Measurements from ENCODE around the gene ATP7B. TPM values are rescaled to one million over a fixed set of nuclear protein-coding genes. Genes with fewer than 3 reads are reported as not detected.
A peak's percentile ranks its signal among the peaks of the same experiment; 100 is the strongest.

The ATP7B gene
- total RNA-seq, 1 experiment from 2014 or later: 4.4 TPM

DNA sequence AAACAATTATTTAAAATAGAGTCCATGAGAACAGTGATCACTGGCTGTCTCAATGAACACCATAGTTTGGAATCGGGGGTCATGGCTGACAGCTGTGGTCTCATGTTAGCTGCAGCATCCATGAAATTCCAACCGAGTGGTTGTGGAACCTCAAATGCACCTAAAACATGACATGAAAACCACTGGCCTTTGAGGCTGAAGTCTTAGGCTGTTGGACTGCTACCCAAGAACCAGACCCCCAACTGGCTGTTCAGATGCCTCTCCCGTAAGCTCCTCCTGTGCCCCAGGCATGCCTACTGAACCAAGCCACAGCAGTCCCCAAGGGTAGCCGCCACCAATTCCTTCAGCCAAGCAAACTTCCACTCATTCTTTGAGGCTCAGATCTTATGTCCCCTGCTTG is 50.5 kb downstream of the ATP7B start:
- Histone ChIP-seq H2AFZ (ENCODE audit: low read length) (no peak overlapping the region), H3K4me3 (ENCODE audit: low read length) (no peak overlapping the region), H3K4me2 (ENCODE audit: low read length) (no peak overlapping the region), H3K27me3 (ENCODE audit: low read length) (no peaks in the 10 kb centered on the region), H3F3A (ENCODE audit: low read length, unreplicated experiment) (no peaks in the 10 kb centered on the region), H3K9ac (ENCODE audit: low read length) (no peak overlapping the region), H3K36me3 (ENCODE audit: low read depth, low read length) (no peaks in the 10 kb centered on the region), H3K9me2 (replicated peaks; ENCODE audit: low read length) (no peaks in the 10 kb centered on the region), H3K4me1 (ENCODE audit: insufficient read depth, low read length) (peaks cover 18% of the 10 kb centered on the region), H3K27ac (ENCODE audit: low read length) (no peak overlapping the region), H3K9me3 (ENCODE audit: low read length) (no peaks in the 10 kb centered on the region), H3K79me2 (ENCODE audit: low read length) (no peaks in the 10 kb centered on the region), H4K20me1 (ENCODE audit: low read length) (no peaks in the 10 kb centered on the region)
- ChIA-PET POLR2A (ENCODE audit: unreplicated experiment) (no interaction called here), CTCF (no interaction called here)
- TF ChIP-seq, protein P1, sequence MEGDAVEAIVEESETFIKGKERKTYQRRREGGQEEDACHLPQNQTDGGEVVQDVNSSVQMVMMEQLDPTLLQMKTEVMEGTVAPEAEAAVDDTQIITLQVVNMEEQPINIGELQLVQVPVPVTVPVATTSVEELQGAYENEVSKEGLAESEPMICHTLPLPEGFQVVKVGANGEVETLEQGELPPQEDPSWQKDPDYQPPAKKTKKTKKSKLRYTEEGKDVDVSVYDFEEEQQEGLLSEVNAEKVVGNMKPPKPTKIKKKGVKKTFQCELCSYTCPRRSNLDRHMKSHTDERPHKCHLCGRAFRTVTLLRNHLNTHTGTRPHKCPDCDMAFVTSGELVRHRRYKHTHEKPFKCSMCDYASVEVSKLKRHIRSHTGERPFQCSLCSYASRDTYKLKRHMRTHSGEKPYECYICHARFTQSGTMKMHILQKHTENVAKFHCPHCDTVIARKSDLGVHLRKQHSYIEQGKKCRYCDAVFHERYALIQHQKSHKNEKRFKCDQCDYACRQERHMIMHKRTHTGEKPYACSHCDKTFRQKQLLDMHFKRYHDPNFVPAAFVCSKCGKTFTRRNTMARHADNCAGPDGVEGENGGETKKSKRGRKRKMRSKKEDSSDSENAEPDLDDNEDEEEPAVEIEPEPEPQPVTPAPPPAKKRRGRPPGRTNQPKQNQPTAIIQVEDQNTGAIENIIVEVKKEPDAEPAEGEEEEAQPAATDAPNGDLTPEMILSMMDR (conservative IDR thresholded peaks at IDR 0.05; ENCODE audit: low read depth, low read length): no peak
- TF ChIP-seq EZH2phosphoT487 (IDR thresholded peaks at IDR 0.05; ENCODE audit: borderline replicate concordance, low read length) (no peak), EZH2 (IDR thresholded peaks at IDR 0.05; ENCODE audit: low read length, unreplicated experiment) (no peak)
- DNase-seq (no peak), ATAC-seq (no peak)
- intact Hi-C loops (cut with micrococcal nuclease): no loop called here
- BruUV-seq (replicated peaks): no TSS peak

DNA sequence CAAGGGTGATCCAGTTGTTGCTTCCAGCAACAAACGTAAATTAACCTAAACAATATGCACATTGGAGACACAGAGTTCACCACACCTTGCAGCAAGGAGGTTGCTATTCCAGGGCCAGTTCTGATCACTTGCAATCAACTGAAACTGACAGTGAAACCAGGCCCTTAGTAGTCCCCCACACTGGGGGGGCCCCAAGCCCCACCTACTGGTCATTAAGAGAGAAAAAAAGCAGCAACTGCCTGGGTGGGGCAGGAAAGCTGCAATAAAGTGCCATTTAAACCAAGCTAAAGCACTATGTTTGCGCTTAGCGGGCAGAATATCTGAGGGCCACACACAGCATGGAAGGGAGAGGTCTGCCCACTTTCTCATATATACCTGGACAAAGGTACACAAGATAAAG is 51.5 kb downstream of the ATP7B start:
- Histone ChIP-seq H3K27me3 (ENCODE audit: low read length) (no peaks in the 10 kb centered on the region), H3F3A (ENCODE audit: low read length, unreplicated experiment) (no peaks in the 10 kb centered on the region), H3K9ac (ENCODE audit: low read length) (no peak overlapping the region), H3K4me1 (ENCODE audit: insufficient read depth, low read length) (peaks cover 20% of the 10 kb centered on the region), H3K4me2 (ENCODE audit: low read length) (no peak overlapping the region), H3K9me3 (ENCODE audit: low read length) (no peaks in the 10 kb centered on the region), H2AFZ (ENCODE audit: low read length) (no peak overlapping the region), H3K27ac (ENCODE audit: low read length) (no peak overlapping the region), H3K36me3 (ENCODE audit: low read depth, low read length) (no peaks in the 10 kb centered on the region), H3K79me2 (ENCODE audit: low read length) (no peaks in the 10 kb centered on the region), H3K4me3 (ENCODE audit: low read length) (no peak overlapping the region), H3K9me2 (replicated peaks; ENCODE audit: low read length) (no peaks in the 10 kb centered on the region), H4K20me1 (ENCODE audit: low read length) (no peaks in the 10 kb centered on the region)
- intact Hi-C loops (cut with micrococcal nuclease): no loop called here
- no peak for ATAC-seq
- ChIA-PET POLR2A (ENCODE audit: unreplicated experiment) (no interaction called here), CTCF (no interaction called here)
- TF ChIP-seq EZH2phosphoT487 (IDR thresholded peaks at IDR 0.05; ENCODE audit: borderline replicate concordance, low read length) (no peak), EZH2 (IDR thresholded peaks at IDR 0.05; ENCODE audit: low read length, unreplicated experiment) (no peak)
- TF ChIP-seq, protein P1 (conservative IDR thresholded peaks at IDR 0.05; ENCODE audit: low read depth, low read length): no peak
- no TSS peak for BruUV-seq (replicated peaks)
- DNase-seq: no peak

DNA sequence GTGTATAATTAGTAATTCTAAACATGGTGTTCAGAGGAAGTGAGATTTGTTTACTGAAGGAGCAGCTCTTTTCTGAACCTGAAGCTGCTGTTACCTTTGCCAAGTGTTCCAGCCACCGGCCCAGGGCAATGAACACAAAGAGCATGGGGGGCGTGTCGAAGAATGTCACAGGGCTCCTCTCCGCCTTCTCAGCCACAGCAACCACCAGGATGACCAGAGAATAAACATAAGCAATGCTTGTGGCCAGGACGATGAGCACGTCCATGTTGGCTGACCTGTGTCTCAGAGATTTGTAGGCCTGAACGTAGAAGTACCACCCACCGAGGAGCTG is 53.1 kb downstream of the ATP7B start:
- no peaks in the 10 kb centered on the region for H3F3A ChIP-seq (ENCODE audit: low read length, unreplicated experiment)
- TF ChIP-seq EZH2phosphoT487 (IDR thresholded peaks at IDR 0.05; ENCODE audit: borderline replicate concordance, low read length) (no peak), EZH2 (IDR thresholded peaks at IDR 0.05; ENCODE audit: low read length, unreplicated experiment) (no peak)
- TF ChIP-seq, protein P1 (conservative IDR thresholded peaks at IDR 0.05; ENCODE audit: low read depth, low read length): no peak
- peak overlapping the region; percentile 53; the same call in 1 of the 2 replicates for H2AFZ ChIP-seq (ENCODE audit: low read length)
- H3K4me1 ChIP-seq (ENCODE audit: insufficient read depth, low read length): peaks cover 20% of the 10 kb centered on the region
- ChIA-PET CTCF (interaction anchor here (0.6 to 0.8 kb wide), 2 partner anchors 46 to 54 kb away, joined by 3 to 5 read pairs; partner anchors contain the start of gene ALG11), POLR2A (ENCODE audit: unreplicated experiment) (no interaction called here)
- H3K27me3 ChIP-seq (ENCODE audit: low read length): no peaks in the 10 kb centered on the region
- peak overlapping the region; percentile 44 for H3K4me2 ChIP-seq (ENCODE audit: low read length)
- no peaks in the 10 kb centered on the region for H3K79me2 ChIP-seq (ENCODE audit: low read length)
- no peak overlapping the region for H3K9ac ChIP-seq (ENCODE audit: low read length)
- no peak overlapping the region for H3K4me3 ChIP-seq (ENCODE audit: low read length)
- no peaks in the 10 kb centered on the region for H3K9me2 ChIP-seq (replicated peaks; ENCODE audit: low read length)
- no peaks in the 10 kb centered on the region for H3K9me3 ChIP-seq (ENCODE audit: low read length)
- intact Hi-C loops (cut with micrococcal nuclease): no loop called here
- DNase-seq (peak; percentile 69), ATAC-seq (peak; percentile 93)
- no TSS peak for BruUV-seq (replicated peaks)
- H3K36me3 ChIP-seq (ENCODE audit: low read depth, low read length): no peaks in the 10 kb centered on the region
- no peaks in the 10 kb centered on the region for H4K20me1 ChIP-seq (ENCODE audit: low read length)
- H3K27ac ChIP-seq (ENCODE audit: low read length): peak overlapping the region; percentile 63

All from PC-3 (cell line).